Liver (tissue), 3 donors: Measurements from ENCODE around the gene CTNNAL1.

Experiments
- ATF3 ChIP-seq: IDR thresholded peaks from 2 replicates; pipeline ENCODE4 v1.6.1; 2016; ENCODE audit warnings: antibody characterized with exemption
- EGR1 ChIP-seq, 2 donors: IDR thresholded peaks; 2 replicates each; pipeline ENCODE4 v1.6.1; 2016 to 2018; ENCODE audit warnings: antibody characterized with exemption in 2 of 2, low read depth in 2 of 2
- FOXA1 ChIP-seq: IDR thresholded peaks from 2 replicates; pipeline ENCODE4 v1.6.1; 2016; ENCODE audit warnings: antibody characterized with exemption
- JUND ChIP-seq, 2 donors: IDR thresholded peaks; 2 replicates each; pipeline ENCODE4 v1.6.1; 2016; ENCODE audit warnings: antibody characterized with exemption in 2 of 2
- MAX ChIP-seq: IDR thresholded peaks from 2 replicates; pipeline ENCODE4 v1.6.1; 2016; ENCODE audit warnings: antibody characterized with exemption
- NR2F2 ChIP-seq: IDR thresholded peaks from 2 replicates; pipeline ENCODE4 v1.6.1; 2016; ENCODE audit warnings: antibody characterized with exemption
- RAD21 ChIP-seq, 2 donors: IDR thresholded peaks; 2 replicates each; pipeline ENCODE4 v1.6.1; 2016; ENCODE audit warnings: antibody characterized with exemption in 2 of 2, mild to moderate bottlenecking in 2 of 2
- REST ChIP-seq: IDR thresholded peaks from 2 replicates; pipeline ENCODE4 v1.6.1; 2016; ENCODE audit warnings: antibody characterized with exemption, mild to moderate bottlenecking
- SP1 ChIP-seq: IDR thresholded peaks from 2 replicates; pipeline ENCODE4 v1.6.1; 2018; ENCODE audit warnings: antibody characterized with exemption, mild to moderate bottlenecking
- TAF1 ChIP-seq: conservative IDR thresholded peaks from 2 replicates; pipeline ENCODE4 v1.6.1; 2016; ENCODE audit warnings: antibody characterized with exemption, mild to moderate bottlenecking
- YY1 ChIP-seq: IDR thresholded peaks from 2 replicates; pipeline ENCODE4 v1.6.1; 2016; ENCODE audit warnings: antibody characterized with exemption, mild to moderate bottlenecking
- TF ChIP-seq, protein P1 (sequence below): fragments of 150-350 bp; IDR thresholded peaks from 2 replicates; pipeline ENCODE4 v1.5.1; 2017; ENCODE audit warnings: improper control_type of control experiment, low read depth, low read length; ENCODE audit not compliant: missing input control
- donor health status: healthy.
- donor health status: healthy.

GRCh38 chr9:109039539-109039938 is 26.2 kb upstream of the CTNNAL1 start:
- TF ChIP-seq, protein P1, sequence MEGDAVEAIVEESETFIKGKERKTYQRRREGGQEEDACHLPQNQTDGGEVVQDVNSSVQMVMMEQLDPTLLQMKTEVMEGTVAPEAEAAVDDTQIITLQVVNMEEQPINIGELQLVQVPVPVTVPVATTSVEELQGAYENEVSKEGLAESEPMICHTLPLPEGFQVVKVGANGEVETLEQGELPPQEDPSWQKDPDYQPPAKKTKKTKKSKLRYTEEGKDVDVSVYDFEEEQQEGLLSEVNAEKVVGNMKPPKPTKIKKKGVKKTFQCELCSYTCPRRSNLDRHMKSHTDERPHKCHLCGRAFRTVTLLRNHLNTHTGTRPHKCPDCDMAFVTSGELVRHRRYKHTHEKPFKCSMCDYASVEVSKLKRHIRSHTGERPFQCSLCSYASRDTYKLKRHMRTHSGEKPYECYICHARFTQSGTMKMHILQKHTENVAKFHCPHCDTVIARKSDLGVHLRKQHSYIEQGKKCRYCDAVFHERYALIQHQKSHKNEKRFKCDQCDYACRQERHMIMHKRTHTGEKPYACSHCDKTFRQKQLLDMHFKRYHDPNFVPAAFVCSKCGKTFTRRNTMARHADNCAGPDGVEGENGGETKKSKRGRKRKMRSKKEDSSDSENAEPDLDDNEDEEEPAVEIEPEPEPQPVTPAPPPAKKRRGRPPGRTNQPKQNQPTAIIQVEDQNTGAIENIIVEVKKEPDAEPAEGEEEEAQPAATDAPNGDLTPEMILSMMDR, result no peak
- no peak for TF ChIP-seq TAF1
- no peak for TF ChIP-seq REST
- TF ChIP-seq MAX, result no peak
- TF ChIP-seq JUND (IDR thresholded peaks at IDR 0.05), result no peak
- no peak for TF ChIP-seq RAD21 (IDR thresholded peaks at IDR 0.05)
- TF ChIP-seq FOXA1, result no peak
- TF ChIP-seq NR2F2, result no peak
- TF ChIP-seq SP1, result no peak
- TF ChIP-seq EGR1 (IDR thresholded peaks at IDR 0.05; ENCODE audit: low read depth in 2 of 2), result no peak
- no peak for TF ChIP-seq YY1
- TF ChIP-seq ATF3, result no peak
